Esophagus squamous epithelium (tissue), 5 donors: ENCODE results near the gene CRLF1. TPM values are rescaled to one million over a fixed set of nuclear protein-coding genes. Genes with fewer than 3 reads are reported as not detected.
"Not testable (repeated sequence)": the region's sequence is repeated elsewhere in the genome, so short reads cannot be mapped to it uniquely, and the experiment has no call there.

Source experiments
- DNase-seq: peaks from one replicate; lab custom pipeline; 2025; lab: John Stamatoyannopoulos, UW
- H3K27ac ChIP-seq, 4 donors: fragments of 200-600 bp; sonication (generic); one replicate each; pipeline ENCODE4 v1.5.1; 2016 to 2019; ENCODE audit warnings: mild to moderate bottlenecking in 1 of 4
- H3K27me3 ChIP-seq, 4 donors: fragments of 200-600 bp; sonication (generic); 1 replicate in 3 of 4; 2 replicates in 1 of 4; pipeline versions ENCODE4 v1.5.1 to v1.6.0; 2017 to 2021; ENCODE audit warnings: antibody characterized with exemption in 1 of 4
- H3K36me3 ChIP-seq, 3 donors: fragments of 200-600 bp; sonication (generic); one replicate each; pipeline ENCODE4 v1.5.1; 2016 to 2019
- H3K4me1 ChIP-seq, 3 donors: fragments of 200-600 bp; sonication (generic); one replicate each; pipeline ENCODE4 v1.5.1; 2017 to 2019
- H3K4me3 ChIP-seq, 4 donors: fragments of 200-600 bp; sonication (generic); 1 replicate in 3 of 4; 2 replicates in 1 of 4; pipeline ENCODE4 v1.5.1; 2016 to 2019; ENCODE audit warnings: mild to moderate bottlenecking in 2 of 4, moderate library complexity in 1 of 4
- H3K9me3 ChIP-seq, 3 donors: fragments of 200-600 bp; sonication (generic); one replicate each; pipeline ENCODE4 v1.5.1; 2016 to 2019
- CTCF ChIP-seq, 6 experiments: fragments of 450-650 bp in 4 of 6; fragments of 200-600 bp in 2 of 6; sonication (generic) in 2 of 6; IDR thresholded peaks; one replicate each; pipeline ENCODE4 v1.5.1; 2016 to 2019; ENCODE audit warnings: antibody characterized with exemption in 6 of 6, mild to moderate bottlenecking in 4 of 6, moderate library complexity in 4 of 6
- POLR2A ChIP-seq, 4 donors: fragments of 450-650 bp; IDR thresholded peaks; one replicate each; pipeline ENCODE4 v1.6.1; 2017; ENCODE audit warnings: antibody characterized with exemption in 4 of 4, mild to moderate bottlenecking in 4 of 4, moderate library complexity in 3 of 4
- WGBS, 2 donors: methylation state at CpG; one replicate each; pipeline ENCODE4 v1.1.5; 2018; 5-methylcytosine and 5-hydroxymethylcytosine counted together
- intact Hi-C: fragments of 100-400 bp; cut with DNase I; formaldehyde crosslinking; loops from one replicate; pipeline ENCODE4 v1.15.0; 2022
- total RNA-seq, 4 donors: library from RNA; depleted of rRNA; stranded (reverse); fragments of >200 nt; gene quantifications; one replicate each; pipeline ENCODE4 v1.1.0, GENCODE V29; 2016
- donor health status: DM: yes; HTN: yes; CAD: no.

Gene CRLF1
- total RNA-seq, 4 donors from 2014 or later = 13.2 to 82.6 (median 19.3) TPM

GRCh38 chr19:18601875-18602274 lies 4.7 kb downstream of the CRLF1 start:
- Histone ChIP-seq H3K4me1 (peaks cover 5 to 32% (median 10%) of the 10 kb centered on the region in 3 donors), H3K27ac (no peak overlapping the region), H3K4me3 (no peak overlapping the region), H3K27me3 (peaks cover 0 to 90% (median 2%) of the 10 kb centered on the region in 4 donors), H3K9me3 (no peaks in the 10 kb centered on the region), H3K36me3 (no peaks in the 10 kb centered on the region)
- TF ChIP-seq POLR2A (IDR thresholded peaks at IDR 0.05) = no peak
- no peak for TF ChIP-seq CTCF (IDR thresholded peaks at IDR 0.05)
- WGBS, 2 donors = 72 to 79% methylated on average over 4 of the region's 4 CpGs
- intact Hi-C loops = no loop called here
- no peak for DNase-seq

GRCh38 chr19:18600692-18601397 lies 5.8 kb downstream of the CRLF1 start:
- H3K9me3 ChIP-seq, intact Hi-C loops: not testable (repeated sequence)

GRCh38 chr19:18599485-18599884 lies 7.1 kb downstream of the CRLF1 start:
- Histone ChIP-seq H3K27me3 (peaks cover 0 to 88% (median 0%) of the 10 kb centered on the region in 4 donors), H3K4me3 (no peak overlapping the region), H3K36me3 (no peaks in the 10 kb centered on the region), H3K9me3 (no peaks in the 10 kb centered on the region), H3K4me1 (peaks cover 8 to 23% (median 15%) of the 10 kb centered on the region in 3 donors), H3K27ac (no peak overlapping the region)
- DNase-seq = no peak
- WGBS, 2 donors = 92% methylated on average over 5 of the region's 20 CpGs; no CpG with 5 or more reads in 1 of the 2 donors
- TF ChIP-seq POLR2A (IDR thresholded peaks at IDR 0.05) = no peak
- no peak for TF ChIP-seq CTCF (IDR thresholded peaks at IDR 0.05)
- intact Hi-C loops = loop anchor here (10.0 kb wide), 1 partner anchor 75 kb away; no protein-coding TSS in a partner anchor

More at GRCh38 chr19:18600692-18601397, 5.8 kb downstream of the CRLF1 start:
- not testable (repeated sequence) for H3K4me3 ChIP-seq, H3K27ac ChIP-seq, DNase-seq, H3K36me3 ChIP-seq
- WGBS, 2 donors = 88 to 90% methylated on average over 15 of the region's 15 CpGs
- Histone ChIP-seq H3K4me1 (peaks cover 4 to 25% (median 5%) of the 10 kb centered on the region in 3 donors), H3K27me3 (peaks cover 0 to 88% (median under 1%) of the 10 kb centered on the region in 4 donors)

- H3K4me3 ChIP-seq = no peak overlapping the region
- peaks cover 12 to 20% (median 19%) of the 10 kb centered on the region in 3 donors for H3K4me1 ChIP-seq
- 68 to 74% methylated on average over 9 to 12 of the region's 25 CpGs for WGBS, 2 donors
- no peaks in the 10 kb centered on the region for H3K9me3 ChIP-seq
- TF ChIP-seq CTCF (IDR thresholded peaks at IDR 0.05) (no peak), POLR2A (IDR thresholded peaks at IDR 0.05) (no peak)
- H3K27me3 ChIP-seq = peaks cover 0 to 75% (median 0%) of the 10 kb centered on the region in 4 donors
- intact Hi-C loops = loop anchor here (10.0 kb wide), 1 partner anchor 77 kb away; no protein-coding TSS in a partner anchor
- no peaks in the 10 kb centered on the region for H3K36me3 ChIP-seq
- DNase-seq = no peak
- H3K27ac ChIP-seq = no peak overlapping the region
Measured at GRCh38 chr19:18597809-18598660, 8.6 kb downstream of the CRLF1 start.

GRCh38 chr19:18596752-18597157 lies 9.8 kb downstream of the CRLF1 start:
- Histone ChIP-seq H3K27ac (no peak overlapping the region), H3K9me3 (no peaks in the 10 kb centered on the region), H3K4me1 (peaks cover 12 to 20% (median 19%) of the 10 kb centered on the region in 3 donors), H3K36me3 (peaks cover 0 to 6% (median 0%) of the 10 kb centered on the region in 3 donors), H3K4me3 (no peak overlapping the region), H3K27me3 (peaks cover 0 to 62% (median 0%) of the 10 kb centered on the region in 4 donors)
- no peak for TF ChIP-seq CTCF (IDR thresholded peaks at IDR 0.05)
- no peak for TF ChIP-seq POLR2A (IDR thresholded peaks at IDR 0.05)
- intact Hi-C loops = loop anchor here (10.0 kb wide), 1 partner anchor 78 kb away; no protein-coding TSS in a partner anchor
- 50 to 80% methylated on average over 1 to 10 of the region's 21 CpGs for WGBS, 2 donors
- no peak for DNase-seq
